HEK293 (cell line): Measurements from ENCODE around the gene CLDN14.
A peak's percentile ranks its signal among the peaks of the same experiment; 100 is the strongest.

ENCODE experiments used
- CTCF ChIA-PET: fragments of 350-600 bp; formaldehyde crosslinking; extraction: SDS; loops from one replicate; lab custom pipeline; 2021; ENCODE audit warnings: antibody characterized with exemption; lab: Yijun Ruan, JAX
- POLR2A ChIA-PET: fragments of 300-600 bp; formaldehyde crosslinking; extraction: SDS; loops from one replicate; lab custom pipeline; 2020; ENCODE audit warnings: antibody characterized with exemption, inconsistent platforms; lab: Yijun Ruan, JAX
- H3K27ac ChIP-seq: fragments of 200-500 bp; sonication (Bioruptor generic); 2 replicates; pipeline ENCODE4 v1.5.1; 2014; ENCODE audit warnings: low read depth, low read length, control low read depth, inconsistent platforms; ENCODE audit errors: extremely low read depth
- H3K36me3 ChIP-seq, 2 experiments: fragments of 200-500 bp in 1 of 2; sonication (Bioruptor generic) in 1 of 2; 1 replicate in 1 of 2; 2 replicates in 1 of 2; pipeline ENCODE4 v1.5.1; 2014 to 2017; ENCODE audit warnings: inconsistent platforms in 2 of 2, low read length in 2 of 2; ENCODE audit not compliant: control insufficient read depth in 2 of 2, insufficient read depth in 1 of 2
- H3K4me1 ChIP-seq: fragments of 200-500 bp; sonication (Bioruptor generic); 2 replicates; pipeline ENCODE4 v1.5.1; 2014; ENCODE audit warnings: mild to moderate bottlenecking, low read length, inconsistent platforms; ENCODE audit not compliant: control insufficient read depth, insufficient read depth
- H3K4me3 ChIP-seq: 2 replicates; pipeline ENCODE4 v1.5.1; 2011; ENCODE audit warnings: low read depth, mild to moderate bottlenecking, control low read depth, low read length, moderate library complexity
- H3K9me3 ChIP-seq: fragments of 200-500 bp; sonication (Bioruptor generic); 2 replicates; pipeline ENCODE4 v1.5.1; 2014; ENCODE audit warnings: low read depth, low read length, inconsistent platforms; ENCODE audit not compliant: control insufficient read depth, insufficient read depth
- EGR2 ChIP-seq: fragments of 450-650 bp; formaldehyde crosslinking; IDR thresholded peaks from 2 replicates; pipeline ENCODE4 v1.5.1; 2016; ENCODE audit warnings: low read depth, missing biosample characterization, missing genetic modification characterization
- TCF7L2 ChIP-seq: IDR thresholded peaks from 2 replicates; pipeline ENCODE4 v1.6.1; 2011; ENCODE audit warnings: low read depth, mild to moderate bottlenecking, inconsistent platforms, low read length, moderate library complexity, borderline replicate concordance
- WT1 ChIP-seq: fragments of 450-650 bp; formaldehyde crosslinking; IDR thresholded peaks from 2 replicates; pipeline ENCODE4 v1.5.1; 2016; ENCODE audit warnings: missing biosample characterization, missing genetic modification characterization
- ZFHX2 ChIP-seq: fragments of 450-650 bp; formaldehyde crosslinking; conservative IDR thresholded peaks from 2 replicates; pipeline ENCODE4 v1.5.1; 2016; ENCODE audit warnings: missing biosample characterization, missing genetic modification characterization
- ZIC2 ChIP-seq: fragments of 450-650 bp; formaldehyde crosslinking; IDR thresholded peaks from 2 replicates; pipeline ENCODE4 v1.5.1; 2016; ENCODE audit warnings: missing biosample characterization, missing genetic modification characterization
- ZNF10 ChIP-seq: fragments of 450-650 bp; formaldehyde crosslinking; IDR thresholded peaks from 2 replicates; pipeline ENCODE4 v1.5.1; 2017; ENCODE audit warnings: missing biosample characterization, missing genetic modification characterization
- ZNF121 ChIP-seq: fragments of 450-650 bp; formaldehyde crosslinking; IDR thresholded peaks from 2 replicates; pipeline ENCODE4 v1.5.1; 2016; ENCODE audit warnings: missing biosample characterization, missing genetic modification characterization
- ZNF174 ChIP-seq: fragments of 450-650 bp; formaldehyde crosslinking; IDR thresholded peaks from 2 replicates; pipeline ENCODE4 v1.5.0; 2017; ENCODE audit warnings: missing biosample characterization, mild to moderate bottlenecking, missing genetic modification characterization
- ZNF514 ChIP-seq: fragments of 450-650 bp; formaldehyde crosslinking; IDR thresholded peaks from 2 replicates; pipeline ENCODE4 v1.5.1; 2016; ENCODE audit warnings: missing biosample characterization, missing genetic modification characterization
- ZNF544 ChIP-seq: fragments of 450-650 bp; formaldehyde crosslinking; IDR thresholded peaks from 2 replicates; pipeline ENCODE4 v1.5.0; 2017; ENCODE audit warnings: missing biosample characterization, missing genetic modification characterization
- ZNF610 ChIP-seq: fragments of 450-650 bp; formaldehyde crosslinking; IDR thresholded peaks from 2 replicates; pipeline ENCODE4 v1.5.1; 2016; ENCODE audit warnings: missing biosample characterization, missing genetic modification characterization, borderline replicate concordance
- ZNF623 ChIP-seq: fragments of 450-650 bp; formaldehyde crosslinking; IDR thresholded peaks from 2 replicates; pipeline ENCODE4 v1.5.1; 2016; ENCODE audit warnings: missing biosample characterization, missing genetic modification characterization
- ZNF670 ChIP-seq: fragments of 450-650 bp; formaldehyde crosslinking; IDR thresholded peaks from 2 replicates; pipeline ENCODE4 v1.5.1; 2016; ENCODE audit warnings: missing biosample characterization, missing genetic modification characterization, low read depth
- ZNF747 ChIP-seq: fragments of 450-650 bp; formaldehyde crosslinking; IDR thresholded peaks from 2 replicates; pipeline ENCODE4 v1.5.1; 2016; ENCODE audit warnings: missing biosample characterization, missing genetic modification characterization
- TF ChIP-seq, protein P1 (sequence below): fragments of 450-650 bp; IDR thresholded peaks from 2 replicates; pipeline ENCODE4 v1.5.1; 2018; ENCODE audit warnings: missing biosample characterization, missing genetic modification characterization

Gene CLDN14

DNA sequence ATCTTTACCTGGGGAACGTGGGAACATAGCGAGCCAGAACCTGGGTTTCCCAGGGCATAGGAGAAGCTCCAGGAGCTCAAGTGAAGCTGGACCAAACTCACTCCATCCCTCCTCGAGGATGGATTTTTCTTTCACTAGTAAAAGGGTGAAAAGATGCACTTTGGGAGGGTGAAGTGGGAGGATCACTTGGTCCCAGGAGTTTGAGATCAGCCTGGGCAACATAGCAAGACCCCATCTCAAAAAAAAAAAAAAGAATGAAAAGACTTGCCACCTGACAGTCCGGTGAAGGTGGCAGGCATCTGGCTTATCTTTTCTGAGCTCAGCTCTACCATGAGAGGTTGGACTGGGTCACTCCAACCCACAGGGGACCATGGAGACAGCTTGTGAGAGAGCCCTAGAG lies 52.4 kb downstream of the CLDN14 start:
- POLR2A ChIA-PET = interaction anchor here (0.5 to 0.8 kb wide), 3 partner anchors 17 to 273 kb away, joined by 3 to 5 read pairs (median 4); no protein-coding TSS in a partner anchor
- H3K4me3 ChIP-seq = no peak overlapping the region
- no peak overlapping the region for H3K27ac ChIP-seq
- no peaks in the 10 kb centered on the region for H3K36me3 ChIP-seq
- CTCF ChIA-PET = interaction anchor here (0.6 to 1.0 kb wide), 2 partner anchors 70 to 78 kb away, joined by 3 to 4 read pairs; no protein-coding TSS in a partner anchor
- TF ChIP-seq ZNF121 (tag by site-specific recombination) (peak; percentile 91), ZNF544 (tag by site-specific recombination) (no peak)
- no peaks in the 10 kb centered on the region for H3K9me3 ChIP-seq
- H3K4me1 ChIP-seq = peaks cover 8% of the 10 kb centered on the region; the same call in 1 of the 2 replicates

DNA sequence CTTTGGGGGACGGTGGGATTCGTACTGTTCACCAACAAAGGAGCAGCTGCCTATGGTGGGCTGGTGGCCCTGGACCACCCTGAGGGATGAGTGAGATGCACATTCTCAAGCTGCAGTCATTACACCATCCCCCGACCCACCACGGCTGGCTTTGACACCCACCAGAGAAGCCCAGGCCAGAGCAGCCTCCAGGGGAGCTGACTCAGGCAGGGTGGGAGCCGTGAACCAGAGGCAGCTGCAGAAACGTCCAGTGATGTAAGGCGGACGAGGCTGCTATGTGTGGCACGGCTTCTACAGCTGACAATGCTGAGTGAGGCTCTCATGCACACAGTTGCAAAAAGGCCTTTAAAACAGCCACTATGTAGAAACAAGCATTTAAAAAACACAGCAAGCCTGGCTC lies 54.6 kb downstream of the CLDN14 start:
- peak; percentile 52 for TF ChIP-seq EGR2 (tag by site-specific recombination)
- 0 out of 2 replicates have a peak, but pooled peaks have one; percentile 20 for TF ChIP-seq ZFHX2 (tag by site-specific recombination)
- no peak for TF ChIP-seq ZNF514 (tag by site-specific recombination)
- no peak for TF ChIP-seq ZNF623 (tag by site-specific recombination)
- no peak for TF ChIP-seq ZIC2
- TF ChIP-seq ZNF670 (tag by site-specific recombination) = no peak
- no peak for TF ChIP-seq ZNF610
- no peak for TF ChIP-seq WT1 (tag by site-specific recombination)
- H3K9me3 ChIP-seq = no peaks in the 10 kb centered on the region
- peaks cover 8% of the 10 kb centered on the region; the same call in 1 of the 2 replicates for H3K4me1 ChIP-seq
- no peaks in the 10 kb centered on the region for H3K36me3 ChIP-seq
- H3K27ac ChIP-seq = no peak overlapping the region
- ChIA-PET CTCF (interaction anchor here (0.5 to 1.4 kb wide), 3 partner anchors 11 to 205 kb away, joined by 3 to 4 read pairs (median 4); no protein-coding TSS in a partner anchor), POLR2A (no interaction called here)
- H3K4me3 ChIP-seq = no peak overlapping the region

DNA sequence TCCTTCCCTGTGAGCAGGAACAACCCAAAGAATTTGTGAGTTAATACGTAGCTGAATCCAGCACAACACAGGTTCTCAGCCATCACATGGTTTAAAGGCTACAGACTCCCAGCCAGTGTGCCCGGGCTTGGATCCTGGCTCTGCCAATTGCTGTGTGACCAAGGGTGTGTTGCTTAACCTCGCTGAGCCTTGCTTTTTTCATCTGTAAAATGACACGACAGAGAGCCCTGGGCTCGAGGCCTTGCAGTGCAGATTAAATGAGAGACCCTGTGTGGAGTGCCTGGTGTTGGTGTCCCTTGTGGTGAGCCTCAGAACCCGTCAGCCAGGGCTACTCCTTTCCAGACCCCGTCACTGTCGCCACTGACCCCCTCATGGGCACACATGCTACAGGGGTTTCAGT lies 55.3 kb downstream of the CLDN14 start:
- no peak for TF ChIP-seq TCF7L2
- H3K4me3 ChIP-seq = no peak overlapping the region
- H3K4me1 ChIP-seq = peaks cover 1% of the 10 kb centered on the region; the same call in 1 of the 2 replicates
- ChIA-PET POLR2A (no interaction called here), CTCF (interaction anchor here (0.7 to 1.4 kb wide), 4 partner anchors 31 to 225 kb away, joined by 3 to 4 read pairs (median 3); no protein-coding TSS in a partner anchor)
- H3K36me3 ChIP-seq = peaks cover 0 to 1% of the 10 kb centered on the region in 2 experiments; a peak in 1 of 3 replicates
- H3K27ac ChIP-seq = no peak overlapping the region
- no peaks in the 10 kb centered on the region for H3K9me3 ChIP-seq

DNA sequence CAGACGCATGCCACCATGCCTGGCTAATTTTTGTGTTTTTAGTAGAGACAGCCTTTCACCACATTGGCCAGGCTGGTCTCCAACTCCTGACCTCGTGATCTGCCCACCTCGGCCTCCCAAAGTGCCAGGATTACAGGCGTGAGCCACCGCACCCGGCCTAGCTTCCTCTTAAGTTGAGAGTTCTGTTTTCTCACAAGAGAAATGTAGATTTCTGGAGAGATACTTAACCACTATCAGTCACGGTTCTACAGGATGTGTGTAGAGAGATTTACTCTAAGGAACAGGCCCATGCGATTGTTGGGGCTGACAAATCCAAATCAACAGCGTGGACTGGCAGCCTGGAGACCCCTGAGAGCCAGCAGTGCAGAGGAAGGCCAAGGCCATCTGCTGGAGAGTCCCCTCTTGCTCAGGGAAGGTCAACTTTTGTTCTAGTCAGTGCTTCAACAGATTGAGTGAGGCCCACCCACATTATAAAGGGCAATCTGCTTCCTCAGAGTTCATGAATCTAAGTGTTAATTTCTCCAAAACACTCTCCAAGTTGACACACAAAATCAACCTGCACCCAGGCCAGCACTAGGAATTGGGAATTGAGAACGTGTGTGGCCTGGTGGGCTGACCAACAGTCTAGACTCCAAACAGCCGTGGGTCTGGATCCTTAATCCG lies 56.0 kb downstream of the CLDN14 start:
- TF ChIP-seq ZNF174 = no peak
- TF ChIP-seq, protein P1, sequence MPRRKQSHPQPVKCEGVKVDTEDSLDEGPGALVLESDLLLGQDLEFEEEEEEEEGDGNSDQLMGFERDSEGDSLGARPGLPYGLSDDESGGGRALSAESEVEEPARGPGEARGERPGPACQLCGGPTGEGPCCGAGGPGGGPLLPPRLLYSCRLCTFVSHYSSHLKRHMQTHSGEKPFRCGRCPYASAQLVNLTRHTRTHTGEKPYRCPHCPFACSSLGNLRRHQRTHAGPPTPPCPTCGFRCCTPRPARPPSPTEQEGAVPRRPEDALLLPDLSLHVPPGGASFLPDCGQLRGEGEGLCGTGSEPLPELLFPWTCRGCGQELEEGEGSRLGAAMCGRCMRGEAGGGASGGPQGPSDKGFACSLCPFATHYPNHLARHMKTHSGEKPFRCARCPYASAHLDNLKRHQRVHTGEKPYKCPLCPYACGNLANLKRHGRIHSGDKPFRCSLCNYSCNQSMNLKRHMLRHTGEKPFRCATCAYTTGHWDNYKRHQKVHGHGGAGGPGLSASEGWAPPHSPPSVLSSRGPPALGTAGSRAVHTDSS (tag by site-specific recombination) = no peak
- TF ChIP-seq ZNF10 (tag by site-specific recombination) = peak; percentile 87
- TF ChIP-seq ZNF747 (tag by site-specific recombination) = no peak
- H3K27ac ChIP-seq = no peak overlapping the region
- H3K36me3 ChIP-seq = peaks cover 0 to 8% of the 10 kb centered on the region in 2 experiments; a peak in 1 of 3 replicates
- POLR2A ChIA-PET = no interaction called here
- no peaks in the 10 kb centered on the region for H3K9me3 ChIP-seq
- CTCF ChIA-PET = interaction anchor here (0.7 to 1.9 kb wide), 5 partner anchors 12 to 226 kb away, joined by 3 to 11 read pairs (median 3); no protein-coding TSS in a partner anchor
- no peaks in the 10 kb centered on the region for H3K4me1 ChIP-seq
- no peak overlapping the region for H3K4me3 ChIP-seq
